ENCODE measurements around the gene CYB5R4. TPM values are rescaled to one million over a fixed set of nuclear protein-coding genes. Genes with fewer than 3 reads are reported as not detected.

Gene CYB5R4
- total and polyA plus RNA-seq, 2 of the 8 experiments (the other 6 are each of a cell fraction or from before 2014, with no cell fraction given): 2.8 to 14.6 TPM

DNA sequence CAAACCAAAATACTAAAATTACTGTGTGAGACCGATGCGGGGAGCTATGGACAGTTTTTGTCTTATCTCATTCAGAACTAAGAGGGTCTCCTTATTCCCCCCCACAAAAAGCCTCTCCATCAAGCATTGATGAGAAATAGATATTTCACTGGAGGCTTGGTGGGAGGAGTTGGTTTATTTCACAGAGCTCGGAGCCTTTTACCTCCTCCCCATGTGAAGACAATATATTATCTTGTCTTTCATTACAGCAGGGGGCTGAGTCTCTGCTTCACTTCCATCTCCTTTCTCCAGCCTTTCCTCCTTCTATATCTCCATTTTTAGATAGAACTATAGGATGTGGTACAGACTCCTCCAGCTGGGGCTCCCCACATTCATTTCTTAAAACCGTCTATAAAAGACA lies 144.2 kb downstream of the CYB5R4 start:
- no peak overlapping the region for H2BK15ac ChIP-seq (ENCODE audit: low read length)
- no peak overlapping the region for H3K18ac ChIP-seq (ENCODE audit: extremely low read depth, low read length)
- H2BK20ac ChIP-seq (ENCODE audit: low read length): no peak overlapping the region
- H3K4me3 ChIP-seq (ENCODE audit: extremely low read depth in 1 of 4, insufficient read depth in 2 of 4, low read depth in 3 of 4, low read length in 4 of 4): no peak overlapping the region
- no peak overlapping the region for H3K23ac ChIP-seq (ENCODE audit: insufficient read length)
- WGBS, 2 experiments (ENCODE audit: extremely low coverage in 1 of 2, insufficient coverage in 1 of 2, insufficient read length in 1 of 2, insufficient replicate concordance in 2 of 2, low coverage in 1 of 2, low lambda C conversion rate in 2 of 2, missing lambda C conversion rate in 1 of 2): 94% methylated on average over 4 of the region's 4 CpGs; no CpG with 5 or more reads in 1 of the 2 experiments
- H3K9me3 ChIP-seq (ENCODE audit: insufficient read depth in 2 of 2, low read depth in 1 of 2, low read length in 1 of 2): no peaks in the 10 kb centered on the region
- no peak overlapping the region for H4K8ac ChIP-seq (ENCODE audit: extremely low read depth, insufficient read depth, low read length)
- no peak overlapping the region for H3K27ac ChIP-seq (ENCODE audit: low read depth, low read length)
- no peak for DNase-seq (ENCODE audit: low read depth in 1 of 2, low spot score in 2 of 2)
- CTCF ChIA-PET (ENCODE audit: partially characterized antibody): no interaction called here
- no peak overlapping the region for H2BK12ac ChIP-seq (ENCODE audit: low read depth, low read length)
- no peak overlapping the region for H3K14ac ChIP-seq (ENCODE audit: insufficient read length)
- no peak overlapping the region for H3K4ac ChIP-seq (replicated peaks; ENCODE audit: insufficient read length, low read depth, low read length)
- H3K79me2 ChIP-seq (ENCODE audit: control insufficient read depth in 1 of 2, insufficient read depth in 2 of 2, low read length in 2 of 2): no peaks in the 10 kb centered on the region
- H3K9ac ChIP-seq (replicated peaks in 1 of 4; ENCODE audit: extremely low read depth in 1 of 4, low read depth in 3 of 4, low read length in 3 of 4): no peak overlapping the region
- no peak overlapping the region for H2BK5ac ChIP-seq (ENCODE audit: low read depth, low read length)
- H2AFZ ChIP-seq (ENCODE audit: low read length): no peak overlapping the region
- H3K36me3 ChIP-seq (ENCODE audit: control insufficient read depth in 2 of 4, insufficient read depth in 4 of 4, low read length in 3 of 4): no peaks in the 10 kb centered on the region
- H3K23me2 ChIP-seq (ENCODE audit: low read depth, low read length): no peaks in the 10 kb centered on the region
- no peak overlapping the region for H4K5ac ChIP-seq (ENCODE audit: insufficient read length, low read depth, low read length)
- H4K91ac ChIP-seq (replicated peaks; ENCODE audit: insufficient read length, low read length): no peak overlapping the region
- no peak overlapping the region for H3K56ac ChIP-seq (replicated peaks; ENCODE audit: insufficient read length, low read depth, low read length)
- H4K20me1 ChIP-seq (replicated peaks in 1 of 2; ENCODE audit: control insufficient read depth in 1 of 2, insufficient read depth in 2 of 2, low read length in 2 of 2): no peaks in the 10 kb centered on the region
- no peaks in the 10 kb centered on the region for H3K27me3 ChIP-seq (replicated peaks in 1 of 4; ENCODE audit: control insufficient read depth in 3 of 4, extremely low read depth in 1 of 4, insufficient read depth in 3 of 4, low read length in 3 of 4)
- H3K79me1 ChIP-seq (ENCODE audit: low read depth, low read length): no peaks in the 10 kb centered on the region
- H2BK120ac ChIP-seq (replicated peaks; ENCODE audit: low read depth, low read length): no peak overlapping the region
- no peak overlapping the region for H3K4me2 ChIP-seq (ENCODE audit: insufficient read depth in 1 of 2, low read depth in 2 of 2, low read length in 2 of 2)
- peaks cover 0 to 6% (median 2%) of the 10 kb centered on the region in 4 experiments; a peak in 3 of 7 replicates for H3K4me1 ChIP-seq (replicated peaks in 1 of 4; ENCODE audit: control insufficient read depth in 3 of 4, insufficient read depth in 4 of 4, low read length in 3 of 4)
- no peak overlapping the region for H2AK5ac ChIP-seq (ENCODE audit: low read depth, low read length)
- no peak for FAIRE-seq
- POLR2A ChIA-PET (ENCODE audit: partially characterized antibody): no interaction called here
- TF ChIP-seq RBBP5 (IDR thresholded peaks at IDR 0.05; ENCODE audit: borderline replicate concordance, low read depth, low read length): no peak
- no peak for TF ChIP-seq RXRA (IDR thresholded peaks at IDR 0.05; ENCODE audit: insufficient read depth, low read depth, low read length)
- no peak for TF ChIP-seq CTBP2 (IDR thresholded peaks at IDR 0.05; ENCODE audit: borderline replicate concordance, insufficient read depth, insufficient read length, low read length)
- TF ChIP-seq, protein P1, sequence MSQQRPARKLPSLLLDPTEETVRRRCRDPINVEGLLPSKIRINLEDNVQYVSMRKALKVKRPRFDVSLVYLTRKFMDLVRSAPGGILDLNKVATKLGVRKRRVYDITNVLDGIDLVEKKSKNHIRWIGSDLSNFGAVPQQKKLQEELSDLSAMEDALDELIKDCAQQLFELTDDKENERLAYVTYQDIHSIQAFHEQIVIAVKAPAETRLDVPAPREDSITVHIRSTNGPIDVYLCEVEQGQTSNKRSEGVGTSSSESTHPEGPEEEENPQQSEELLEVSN (IDR thresholded peaks at IDR 0.05): no peak
- no peak for TF ChIP-seq TBP (IDR thresholded peaks at IDR 0.05; ENCODE audit: low read depth, low read length)
- no peak for TF ChIP-seq CHD1 (IDR thresholded peaks at IDR 0.05; ENCODE audit: low read depth, low read length)
- TF ChIP-seq, protein P2, sequence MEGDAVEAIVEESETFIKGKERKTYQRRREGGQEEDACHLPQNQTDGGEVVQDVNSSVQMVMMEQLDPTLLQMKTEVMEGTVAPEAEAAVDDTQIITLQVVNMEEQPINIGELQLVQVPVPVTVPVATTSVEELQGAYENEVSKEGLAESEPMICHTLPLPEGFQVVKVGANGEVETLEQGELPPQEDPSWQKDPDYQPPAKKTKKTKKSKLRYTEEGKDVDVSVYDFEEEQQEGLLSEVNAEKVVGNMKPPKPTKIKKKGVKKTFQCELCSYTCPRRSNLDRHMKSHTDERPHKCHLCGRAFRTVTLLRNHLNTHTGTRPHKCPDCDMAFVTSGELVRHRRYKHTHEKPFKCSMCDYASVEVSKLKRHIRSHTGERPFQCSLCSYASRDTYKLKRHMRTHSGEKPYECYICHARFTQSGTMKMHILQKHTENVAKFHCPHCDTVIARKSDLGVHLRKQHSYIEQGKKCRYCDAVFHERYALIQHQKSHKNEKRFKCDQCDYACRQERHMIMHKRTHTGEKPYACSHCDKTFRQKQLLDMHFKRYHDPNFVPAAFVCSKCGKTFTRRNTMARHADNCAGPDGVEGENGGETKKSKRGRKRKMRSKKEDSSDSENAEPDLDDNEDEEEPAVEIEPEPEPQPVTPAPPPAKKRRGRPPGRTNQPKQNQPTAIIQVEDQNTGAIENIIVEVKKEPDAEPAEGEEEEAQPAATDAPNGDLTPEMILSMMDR (IDR thresholded peaks at IDR 0.05; ENCODE audit: control extremely low read depth in 1 of 3, insufficient read depth in 1 of 3, low read depth in 1 of 3, low read length in 3 of 3): no peak
- no peak for TF ChIP-seq POLR2AphosphoS5 (IDR thresholded peaks at IDR 0.05; ENCODE audit: low read depth, low read length)
- TF ChIP-seq SP2 (IDR thresholded peaks at IDR 0.05; ENCODE audit: low read length): no peak
- TF ChIP-seq, protein P3, sequence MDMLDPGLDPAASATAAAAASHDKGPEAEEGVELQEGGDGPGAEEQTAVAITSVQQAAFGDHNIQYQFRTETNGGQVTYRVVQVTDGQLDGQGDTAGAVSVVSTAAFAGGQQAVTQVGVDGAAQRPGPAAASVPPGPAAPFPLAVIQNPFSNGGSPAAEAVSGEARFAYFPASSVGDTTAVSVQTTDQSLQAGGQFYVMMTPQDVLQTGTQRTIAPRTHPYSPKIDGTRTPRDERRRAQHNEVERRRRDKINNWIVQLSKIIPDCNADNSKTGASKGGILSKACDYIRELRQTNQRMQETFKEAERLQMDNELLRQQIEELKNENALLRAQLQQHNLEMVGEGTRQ (IDR thresholded peaks at IDR 0.05; ENCODE audit: low read length): no peak
